Kidney epithelial cell (primary cell): Measurements from ENCODE around the gene HTR2C. TPM values are rescaled to one million over a fixed set of nuclear protein-coding genes. Genes with fewer than 3 reads are reported as not detected.
"Not testable (repeated sequence)": the region's sequence is repeated elsewhere in the genome, so short reads cannot be mapped to it uniquely, and the experiment has no call there.

Experiments used
- DNase-seq: peaks from one replicate; pipeline ENCODE4 v3.0.0-alpha.2; 2010; ENCODE audit warnings: low read depth
- H3K27me3 ChIP-seq: 2 replicates; pipeline ENCODE4 v1.6.0; 2011; ENCODE audit warnings: low read length; ENCODE audit not compliant: control insufficient read depth, insufficient read depth
- H3K36me3 ChIP-seq: 2 replicates; pipeline ENCODE4 v1.5.1; 2011; ENCODE audit warnings: low read length; ENCODE audit not compliant: control insufficient read depth, insufficient read depth
- H3K4me3 ChIP-seq: 2 replicates; pipeline ENCODE4 v1.5.1; 2011; ENCODE audit warnings: low read depth, mild to moderate bottlenecking, control low read depth, low read length
- total RNA-seq: library from RNA; depleted of rRNA; stranded (reverse); fragments of >200 nt; gene quantifications from 2 replicates; pipeline ENCODE4 v1.2.3, GENCODE V29; 2015
- TF ChIP-seq, protein P1 (sequence below): IDR thresholded peaks from 2 replicates; pipeline ENCODE4 v1.5.1; 2011; ENCODE audit warnings: mild to moderate bottlenecking, moderate library complexity, low read length, control low read depth, inconsistent platforms; ENCODE audit not compliant: insufficient read depth, poor library complexity, severe bottlenecking

HTR2C gene
- total RNA-seq, 1 donor from 2014 or later: not detected

- TF ChIP-seq, protein P1, sequence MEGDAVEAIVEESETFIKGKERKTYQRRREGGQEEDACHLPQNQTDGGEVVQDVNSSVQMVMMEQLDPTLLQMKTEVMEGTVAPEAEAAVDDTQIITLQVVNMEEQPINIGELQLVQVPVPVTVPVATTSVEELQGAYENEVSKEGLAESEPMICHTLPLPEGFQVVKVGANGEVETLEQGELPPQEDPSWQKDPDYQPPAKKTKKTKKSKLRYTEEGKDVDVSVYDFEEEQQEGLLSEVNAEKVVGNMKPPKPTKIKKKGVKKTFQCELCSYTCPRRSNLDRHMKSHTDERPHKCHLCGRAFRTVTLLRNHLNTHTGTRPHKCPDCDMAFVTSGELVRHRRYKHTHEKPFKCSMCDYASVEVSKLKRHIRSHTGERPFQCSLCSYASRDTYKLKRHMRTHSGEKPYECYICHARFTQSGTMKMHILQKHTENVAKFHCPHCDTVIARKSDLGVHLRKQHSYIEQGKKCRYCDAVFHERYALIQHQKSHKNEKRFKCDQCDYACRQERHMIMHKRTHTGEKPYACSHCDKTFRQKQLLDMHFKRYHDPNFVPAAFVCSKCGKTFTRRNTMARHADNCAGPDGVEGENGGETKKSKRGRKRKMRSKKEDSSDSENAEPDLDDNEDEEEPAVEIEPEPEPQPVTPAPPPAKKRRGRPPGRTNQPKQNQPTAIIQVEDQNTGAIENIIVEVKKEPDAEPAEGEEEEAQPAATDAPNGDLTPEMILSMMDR: no peak
- Histone ChIP-seq H3K4me3 (no peak overlapping the region), H3K36me3 (no peaks in the 10 kb centered on the region), H3K27me3 (peaks cover 47% of the 10 kb centered on the region)
- no peak for DNase-seq
These were observed 573 bp downstream of the HTR2C start for GRCh38 chrX:114584375-114584943.

GRCh38 chrX:114584983-114585842 lies 1.3 kb downstream of the HTR2C start:
- TF ChIP-seq, protein P1: no peak
- no peak overlapping the region for H3K4me3 ChIP-seq
- H3K27me3 ChIP-seq: peaks cover 47% of the 10 kb centered on the region

DNA sequence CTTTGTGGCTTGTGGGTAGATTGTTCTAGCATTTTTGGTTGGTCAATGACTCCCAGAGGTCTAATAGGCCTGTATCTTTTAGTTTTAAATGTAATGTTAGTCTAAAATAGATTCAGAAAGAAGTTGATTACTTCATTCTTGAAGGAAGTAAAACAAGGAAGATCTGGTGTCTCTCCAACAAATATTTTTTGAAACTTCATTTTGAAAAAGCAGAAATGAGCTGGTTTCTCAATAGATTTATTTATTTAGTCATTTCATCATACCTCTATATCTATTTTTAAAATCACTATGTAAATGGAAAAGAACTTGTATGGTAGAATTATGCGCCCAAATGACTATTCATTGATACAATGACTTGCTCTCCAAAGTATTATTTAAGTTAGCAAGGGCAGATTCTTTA lies 7.2 kb downstream of the HTR2C start:
- H3K27me3 ChIP-seq: peaks cover 2% of the 10 kb centered on the region
- TF ChIP-seq, protein P1: no peak
- no peak for DNase-seq
- no peaks in the 10 kb centered on the region for H3K36me3 ChIP-seq
- no peak overlapping the region for H3K4me3 ChIP-seq

More at GRCh38 chrX:114584983-114585842, 1.3 kb downstream of the HTR2C start:
- H3K36me3 ChIP-seq: no peaks in the 10 kb centered on the region
- DNase-seq: no peak

DNA sequence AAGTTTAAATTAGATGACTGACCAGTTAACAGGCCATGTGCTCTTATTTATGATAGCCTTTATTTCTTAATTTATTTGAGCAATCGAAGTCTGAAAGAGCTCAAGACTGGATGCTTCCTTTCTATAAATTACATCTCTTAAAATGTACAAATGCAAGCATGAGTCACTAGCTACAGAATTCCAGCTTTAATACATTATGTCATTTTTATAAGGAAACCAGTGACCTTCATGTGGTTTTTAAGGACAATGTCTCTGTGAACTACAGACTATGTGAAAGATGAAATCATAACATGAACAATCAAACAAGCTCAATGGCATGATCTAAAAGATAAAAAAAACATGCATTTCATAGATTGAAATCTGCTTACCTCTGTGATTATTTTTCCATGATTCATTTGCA lies 15.4 kb downstream of the HTR2C start:
- TF ChIP-seq, protein P1: no peak
- Histone ChIP-seq H3K36me3 (no peaks in the 10 kb centered on the region), H3K4me3 (no peak overlapping the region), H3K27me3 (peaks cover 2% of the 10 kb centered on the region)
- no peak for DNase-seq

GRCh38 chrX:114599911-114600310 lies 16.0 kb downstream of the HTR2C start:
- TF ChIP-seq, protein P1: no peak
- no peak overlapping the region for H3K4me3 ChIP-seq
- H3K27me3 ChIP-seq: peaks cover 2% of the 10 kb centered on the region
- H3K36me3 ChIP-seq: no peaks in the 10 kb centered on the region
- no peak for DNase-seq

DNA sequence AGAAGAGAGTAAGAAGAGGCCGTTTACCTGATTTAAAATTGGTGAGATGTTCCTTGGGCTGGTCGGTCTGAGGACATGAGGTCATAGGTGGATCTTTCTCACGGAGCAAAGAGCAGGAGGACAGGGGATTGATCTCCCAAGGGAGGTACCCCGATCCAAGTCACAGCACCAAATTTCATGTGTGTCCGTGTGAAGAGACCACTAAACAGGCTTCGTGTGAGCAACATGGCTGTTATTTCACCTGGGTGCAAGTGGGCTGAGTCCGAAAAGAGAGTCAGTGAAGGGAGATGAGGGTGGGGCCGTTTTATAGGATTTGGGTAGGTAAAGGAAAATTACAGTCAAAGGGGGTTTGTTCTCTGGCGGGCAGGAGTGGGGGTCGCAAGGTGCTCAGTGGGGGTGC lies 22.7 kb downstream of the HTR2C start:
- H3K4me3 ChIP-seq, DNase-seq, H3K36me3 ChIP-seq, H3K27me3 ChIP-seq: not testable (repeated sequence)
